ENCODE results near the gene CLCN5.

Gene CLCN5

DNA sequence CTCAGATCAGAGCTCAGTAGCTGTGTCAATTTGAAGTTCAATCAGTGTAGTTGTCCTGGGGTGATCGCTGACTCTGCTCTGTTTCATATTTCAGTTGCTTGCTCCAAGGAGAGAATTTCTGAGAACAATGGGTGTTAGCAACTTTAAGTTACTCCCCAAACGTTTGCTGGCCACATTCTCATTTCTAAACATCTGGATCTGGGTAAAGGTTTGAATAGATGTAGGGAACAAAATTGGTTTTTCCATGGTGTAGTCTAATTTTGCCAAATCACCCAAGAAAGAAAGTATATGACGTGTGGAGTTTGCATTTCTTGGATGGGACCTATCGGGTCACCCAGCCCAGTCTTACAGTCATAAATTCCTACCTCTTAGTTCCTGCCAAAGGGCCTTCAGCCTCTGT is 174.7 kb downstream of the CLCN5 start:
- Histone ChIP-seq H3K36me3 (no peaks in the 10 kb centered on the region), H3K27me3 (no peaks in the 10 kb centered on the region), H3K9me3 (no peaks in the 10 kb centered on the region), H3K4me1 (peaks cover 6% of the 10 kb centered on the region), H3K4me3 (ENCODE audit: low read depth, low read length) (no peak overlapping the region)
- DNase-seq: no peak
- TF ChIP-seq, protein P1, sequence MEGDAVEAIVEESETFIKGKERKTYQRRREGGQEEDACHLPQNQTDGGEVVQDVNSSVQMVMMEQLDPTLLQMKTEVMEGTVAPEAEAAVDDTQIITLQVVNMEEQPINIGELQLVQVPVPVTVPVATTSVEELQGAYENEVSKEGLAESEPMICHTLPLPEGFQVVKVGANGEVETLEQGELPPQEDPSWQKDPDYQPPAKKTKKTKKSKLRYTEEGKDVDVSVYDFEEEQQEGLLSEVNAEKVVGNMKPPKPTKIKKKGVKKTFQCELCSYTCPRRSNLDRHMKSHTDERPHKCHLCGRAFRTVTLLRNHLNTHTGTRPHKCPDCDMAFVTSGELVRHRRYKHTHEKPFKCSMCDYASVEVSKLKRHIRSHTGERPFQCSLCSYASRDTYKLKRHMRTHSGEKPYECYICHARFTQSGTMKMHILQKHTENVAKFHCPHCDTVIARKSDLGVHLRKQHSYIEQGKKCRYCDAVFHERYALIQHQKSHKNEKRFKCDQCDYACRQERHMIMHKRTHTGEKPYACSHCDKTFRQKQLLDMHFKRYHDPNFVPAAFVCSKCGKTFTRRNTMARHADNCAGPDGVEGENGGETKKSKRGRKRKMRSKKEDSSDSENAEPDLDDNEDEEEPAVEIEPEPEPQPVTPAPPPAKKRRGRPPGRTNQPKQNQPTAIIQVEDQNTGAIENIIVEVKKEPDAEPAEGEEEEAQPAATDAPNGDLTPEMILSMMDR (IDR thresholded peaks at IDR 0.05; ENCODE audit: low read depth, low read length): no peak

DNA sequence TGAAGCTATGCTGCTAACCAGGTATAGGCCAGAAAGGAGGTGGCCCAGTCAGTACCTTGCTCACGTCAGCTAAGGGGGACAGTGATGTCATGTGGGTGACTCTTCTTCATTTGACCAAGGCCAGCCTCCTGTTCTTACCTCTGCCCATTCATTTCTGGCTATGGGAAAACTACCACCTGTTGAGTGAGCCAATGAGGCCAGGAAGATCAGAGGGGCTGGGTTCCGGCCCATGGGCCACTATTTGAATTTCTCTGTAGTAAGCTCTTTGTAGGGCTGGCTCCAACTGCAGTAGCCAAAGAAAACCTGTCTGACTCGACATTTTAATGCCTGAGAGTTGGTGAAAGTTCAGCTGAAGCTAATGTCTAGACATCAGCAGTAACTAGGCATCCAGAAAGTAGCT is 175.8 kb downstream of the CLCN5 start:
- DNase-seq: no peak
- no peaks in the 10 kb centered on the region for H3K27me3 ChIP-seq
- peaks cover 10% of the 10 kb centered on the region for H3K4me1 ChIP-seq
- H3K4me3 ChIP-seq (ENCODE audit: low read depth, low read length): no peak overlapping the region
- H3K9me3 ChIP-seq: no peaks in the 10 kb centered on the region
- TF ChIP-seq, protein P1 (IDR thresholded peaks at IDR 0.05; ENCODE audit: low read depth, low read length): no peak
- H3K36me3 ChIP-seq: no peaks in the 10 kb centered on the region

DNA sequence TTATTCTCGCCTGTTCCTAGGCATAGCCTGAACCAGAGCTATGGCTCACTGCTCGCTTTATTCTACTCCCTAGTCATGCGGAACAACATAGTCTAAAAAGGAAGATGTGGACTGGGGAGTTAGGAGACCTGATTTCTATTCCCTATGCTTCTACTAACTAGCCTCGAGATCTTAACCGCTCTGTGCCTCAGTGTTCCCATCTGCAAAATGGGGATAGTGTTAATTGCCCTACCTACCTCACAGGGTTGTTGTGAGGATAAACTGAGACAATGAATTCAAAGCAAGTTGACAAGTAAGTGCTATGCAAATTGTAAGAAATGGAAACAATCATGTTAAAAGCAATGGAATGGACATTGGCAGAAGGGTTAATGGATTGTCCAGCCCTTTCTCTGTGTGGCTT is 176.4 kb downstream of the CLCN5 start:
- no peak overlapping the region for H3K4me3 ChIP-seq (ENCODE audit: low read depth, low read length)
- DNase-seq: no peak
- no peaks in the 10 kb centered on the region for H3K9me3 ChIP-seq
- no peaks in the 10 kb centered on the region for H3K36me3 ChIP-seq
- peaks cover 13% of the 10 kb centered on the region for H3K4me1 ChIP-seq
- H3K27me3 ChIP-seq: no peaks in the 10 kb centered on the region
- TF ChIP-seq, protein P1 (IDR thresholded peaks at IDR 0.05; ENCODE audit: low read depth, low read length): no peak

GRCh38 chrX:50099331-50099730 is 176.9 kb downstream of the CLCN5 start:
- Histone ChIP-seq H3K4me1 (peaks cover 15% of the 10 kb centered on the region), H3K4me3 (ENCODE audit: low read depth, low read length) (no peak overlapping the region), H3K36me3 (no peaks in the 10 kb centered on the region), H3K9me3 (no peaks in the 10 kb centered on the region), H3K27me3 (no peaks in the 10 kb centered on the region)
- TF ChIP-seq, protein P1 (IDR thresholded peaks at IDR 0.05; ENCODE audit: low read depth, low read length): no peak
- DNase-seq: no peak

DNA sequence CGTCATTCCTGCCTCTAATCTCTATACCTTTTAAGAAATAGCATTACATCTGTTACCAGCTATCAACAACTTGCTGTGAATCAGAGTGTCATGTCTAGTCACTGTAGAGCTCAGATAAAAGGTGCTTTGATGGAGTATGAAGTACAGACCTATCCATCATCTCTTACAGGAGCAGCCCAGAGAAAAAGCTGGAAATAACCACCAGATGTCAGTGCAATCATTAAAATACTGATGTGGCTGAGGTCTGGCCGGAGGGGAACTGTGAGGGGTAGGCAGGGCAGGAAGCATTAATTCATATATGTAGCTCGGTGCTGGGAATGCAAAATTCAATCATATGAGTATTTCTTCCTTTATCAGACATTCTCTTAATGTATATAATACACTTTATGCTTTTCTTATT is 177.8 kb downstream of the CLCN5 start:
- DNase-seq: peak; percentile 44
- no peaks in the 10 kb centered on the region for H3K9me3 ChIP-seq
- TF ChIP-seq, protein P1 (IDR thresholded peaks at IDR 0.05; ENCODE audit: low read depth, low read length): peak; percentile 61

GRCh38 chrX:50103176-50103575 is 180.8 kb downstream of the CLCN5 start:
- Histone ChIP-seq H3K9me3 (no peaks in the 10 kb centered on the region), H3K4me1 (peaks cover 21% of the 10 kb centered on the region), H3K4me3 (ENCODE audit: low read depth, low read length) (no peak overlapping the region), H3K27me3 (no peaks in the 10 kb centered on the region), H3K36me3 (no peaks in the 10 kb centered on the region)
- DNase-seq: no peak
- TF ChIP-seq, protein P1 (IDR thresholded peaks at IDR 0.05; ENCODE audit: low read depth, low read length): no peak

More for the DNA sequence above, 177.8 kb downstream of the CLCN5 start:
- no peak overlapping the region for H3K4me3 ChIP-seq (ENCODE audit: low read depth, low read length)
- peaks cover 20% of the 10 kb centered on the region for H3K4me1 ChIP-seq
- H3K27me3 ChIP-seq: no peaks in the 10 kb centered on the region
- no peaks in the 10 kb centered on the region for H3K36me3 ChIP-seq
